Lower leg skin (tissue), 3 donors: ENCODE measurements around the gene DHX40.

ENCODE experiments used
- CTCF ChIP-seq, 3 donors: fragments of 450-650 bp; IDR thresholded peaks; one replicate each; pipeline ENCODE4 v1.5.1; 2016; ENCODE audit warnings: antibody characterized with exemption in 3 of 3, mild to moderate bottlenecking in 3 of 3, moderate library complexity in 2 of 3
- POLR2A ChIP-seq, 2 donors: fragments of 450-650 bp; IDR thresholded peaks; one replicate each; pipeline ENCODE4 v1.6.1; 2016 to 2017; ENCODE audit warnings: antibody characterized with exemption in 2 of 2, mild to moderate bottlenecking in 1 of 2, moderate library complexity in 1 of 2

- TF ChIP-seq POLR2A (IDR thresholded peaks at IDR 0.05) (no peak), CTCF (IDR thresholded peaks at IDR 0.05) (no peak)
Observed at GRCh38 chr17:59627274-59627673, 61.9 kb downstream of the DHX40 start.
